ENCODE measurements around the gene ADSL.
"Not testable (repeated sequence)": the region's sequence is repeated elsewhere in the genome, so short reads cannot be mapped to it uniquely, and the experiment has no call there.

GRCh38 chr22:40311646-40312045 lies 34.7 kb upstream of the ADSL start:
- not testable (repeated sequence) for TF ChIP-seq CTCF, POLR2A (IDR thresholded peaks at IDR 0.05)
